ENCODE data around the gene KCNG3. TPM values are rescaled to one million over a fixed set of nuclear protein-coding genes. Genes with fewer than 3 reads are reported as not detected.
"Not testable (repeated sequence)": the region's sequence is repeated elsewhere in the genome, so short reads cannot be mapped to it uniquely, and the experiment has no call there.

Gene KCNG3
- total and polyA plus RNA-seq, 7 donors, result not detected

GRCh38 chr2:42407476-42407875 lies 86.3 kb downstream of the KCNG3 start:
- no peaks in the 10 kb centered on the region for H3K27me3 ChIP-seq (ENCODE audit: insufficient read depth in 3 of 3, low read length in 2 of 3)
- H3K27ac ChIP-seq, result no peak overlapping the region
- no peaks in the 10 kb centered on the region for H3K4me1 ChIP-seq
- ATAC-seq (no peak), DNase-seq (no peak)
- no peaks in the 10 kb centered on the region for H3K36me3 ChIP-seq (ENCODE audit: insufficient read depth in 1 of 2, low read depth in 1 of 2)
- H3K4me3 ChIP-seq, result no peak overlapping the region
- intact Hi-C loops (cut with DNase I), result no loop called here
- WGBS, 3 donors, result 55 to 70% (median 58%) methylated on average over 6 of the region's 6 CpGs
- no peak for TF ChIP-seq CTCF (IDR thresholded peaks at IDR 0.05)
- no peaks in the 10 kb centered on the region for H3K9me3 ChIP-seq

- H3K36me3 ChIP-seq (ENCODE audit: insufficient read depth in 1 of 2, low read depth in 1 of 2), result no peaks in the 10 kb centered on the region
- H3K27me3 ChIP-seq (ENCODE audit: insufficient read depth in 3 of 3, low read length in 2 of 3), result no peaks in the 10 kb centered on the region
- no peaks in the 10 kb centered on the region for H3K9me3 ChIP-seq
- H3K27ac ChIP-seq, result no peak overlapping the region
- H3K4me1 ChIP-seq, result no peaks in the 10 kb centered on the region
- intact Hi-C loops (cut with DNase I), result no loop called here
- ATAC-seq, result no peak
- TF ChIP-seq CTCF (IDR thresholded peaks at IDR 0.05), result no peak
- H3K4me3 ChIP-seq, result no peak overlapping the region
- WGBS, 3 donors, result 21 to 40% (median 31%) methylated on average over 4 of the region's 4 CpGs
- DNase-seq, result no peak
Measured at GRCh38 chr2:42404676-42405075, 89.1 kb downstream of the KCNG3 start.

GRCh38 chr2:42401773-42402172 lies 92.0 kb downstream of the KCNG3 start:
- WGBS, 3 donors, result 90 to 92% (median 91%) methylated on average over 6 of the region's 6 CpGs

GRCh38 chr2:42398052-42398451 lies 95.7 kb downstream of the KCNG3 start:
- H3K27ac ChIP-seq; DNase-seq; H3K4me1 ChIP-seq; H3K4me3 ChIP-seq; H3K36me3 ChIP-seq (ENCODE audit: insufficient read depth in 1 of 2, low read depth in 1 of 2); ATAC-seq; H3K9me3 ChIP-seq; H3K27me3 ChIP-seq (ENCODE audit: insufficient read depth in 3 of 3, low read length in 2 of 3); intact Hi-C loops (cut with DNase I): not testable (repeated sequence)
- WGBS, 3 donors, result 95 to 98% (median 96%) methylated on average over 11 of the region's 11 CpGs

More at GRCh38 chr2:42401773-42402172, 92.0 kb downstream of the KCNG3 start:
- H3K27ac ChIP-seq, result no peak overlapping the region
- no peaks in the 10 kb centered on the region for H3K4me1 ChIP-seq
- intact Hi-C loops (cut with DNase I), result no loop called here
- ATAC-seq (no peak), DNase-seq (no peak)
- no peak overlapping the region for H3K4me3 ChIP-seq
- no peaks in the 10 kb centered on the region for H3K36me3 ChIP-seq (ENCODE audit: insufficient read depth in 1 of 2, low read depth in 1 of 2)
- no peak for TF ChIP-seq CTCF (IDR thresholded peaks at IDR 0.05)
- no peaks in the 10 kb centered on the region for H3K9me3 ChIP-seq
- no peaks in the 10 kb centered on the region for H3K27me3 ChIP-seq (ENCODE audit: insufficient read depth in 3 of 3, low read length in 2 of 3)

- intact Hi-C loops (cut with DNase I); ATAC-seq; H3K4me3 ChIP-seq; H3K4me1 ChIP-seq; DNase-seq; H3K9me3 ChIP-seq; H3K36me3 ChIP-seq (ENCODE audit: insufficient read depth in 1 of 2, low read depth in 1 of 2); H3K27ac ChIP-seq; H3K27me3 ChIP-seq (ENCODE audit: insufficient read depth in 3 of 3, low read length in 2 of 3): not testable (repeated sequence)
- 92 to 98% (median 98%) methylated on average over 3 of the region's 3 CpGs for WGBS, 3 donors
Measured at GRCh38 chr2:42393320-42393719, 100.5 kb downstream of the KCNG3 start.

- H3K4me3 ChIP-seq, result no peak overlapping the region
- TF ChIP-seq CTCF (IDR thresholded peaks at IDR 0.05), result no peak
- WGBS, 3 donors, result 87 to 95% (median 93%) methylated on average over 1 of the region's 1 CpG
- no peaks in the 10 kb centered on the region for H3K36me3 ChIP-seq (ENCODE audit: insufficient read depth in 1 of 2, low read depth in 1 of 2)
- DNase-seq (no peak), ATAC-seq (no peak)
- intact Hi-C loops (cut with DNase I), result no loop called here
- no peaks in the 10 kb centered on the region for H3K9me3 ChIP-seq
- H3K27ac ChIP-seq, result no peak overlapping the region
- H3K27me3 ChIP-seq (ENCODE audit: insufficient read depth in 3 of 3, low read length in 2 of 3), result peaks cover 0 to 2% (median 0%) of the 10 kb centered on the region in 3 donors
- no peaks in the 10 kb centered on the region for H3K4me1 ChIP-seq
Measured at GRCh38 chr2:42392191-42392590, 101.6 kb downstream of the KCNG3 start.
